Measurements from ENCODE around the gene PKP4. TPM values are rescaled to one million over a fixed set of nuclear protein-coding genes. Genes with fewer than 3 reads are reported as not detected.

Gene PKP4
- total RNA-seq, 1 experiment from 2014 or later = 147 TPM

DNA sequence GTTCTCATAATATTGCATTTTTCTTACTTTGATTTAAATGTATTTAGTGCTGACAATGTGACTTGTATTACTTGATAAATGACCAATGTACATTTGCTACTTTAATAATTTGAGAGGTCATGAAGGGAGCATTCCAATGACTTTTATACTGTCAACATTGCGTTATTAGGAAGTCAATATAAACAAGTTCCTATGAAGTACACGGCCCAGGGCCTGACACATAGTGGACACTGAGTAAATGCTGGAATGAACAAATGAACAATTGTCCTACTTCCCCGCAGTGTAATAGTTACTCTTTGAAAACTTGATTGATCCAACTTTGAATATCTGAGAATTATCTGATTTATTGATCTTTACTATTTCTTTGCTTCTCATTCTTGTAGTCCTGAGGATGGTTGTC is 47.3 kb downstream of the PKP4 start:
- H3K4me3 ChIP-seq (ENCODE audit: low read depth, low read length) = no peak overlapping the region
- Mint-ChIP-seq H3K4me1 (ENCODE audit: low read depth, unreplicated experiment) (peaks cover 31% of the 10 kb centered on the region), H3K4me3 (ENCODE audit: unreplicated experiment) (no peak overlapping the region), H3K36me3 (ENCODE audit: insufficient read depth, unreplicated experiment) (peaks cover 27% of the 10 kb centered on the region), H3K27me3 (ENCODE audit: insufficient read depth, unreplicated experiment) (no peaks in the 10 kb centered on the region), H3K27ac (ENCODE audit: unreplicated experiment) (no peak overlapping the region), H3K9me3 (ENCODE audit: unreplicated experiment) (no peaks in the 10 kb centered on the region)
- no peaks in the 10 kb centered on the region for H3K9me3 ChIP-seq
- peaks cover 44% of the 10 kb centered on the region for H3K4me1 ChIP-seq
- intact Hi-C loops (cut with micrococcal nuclease; ENCODE audit: unreplicated experiment) = no loop called here
- ChIA-PET POLR2A (no interaction called here), CTCF (no interaction called here)
- H3K36me3 ChIP-seq (ENCODE audit: control insufficient read depth, insufficient read depth, low read length) = no peaks in the 10 kb centered on the region
- TF ChIP-seq, protein P1, sequence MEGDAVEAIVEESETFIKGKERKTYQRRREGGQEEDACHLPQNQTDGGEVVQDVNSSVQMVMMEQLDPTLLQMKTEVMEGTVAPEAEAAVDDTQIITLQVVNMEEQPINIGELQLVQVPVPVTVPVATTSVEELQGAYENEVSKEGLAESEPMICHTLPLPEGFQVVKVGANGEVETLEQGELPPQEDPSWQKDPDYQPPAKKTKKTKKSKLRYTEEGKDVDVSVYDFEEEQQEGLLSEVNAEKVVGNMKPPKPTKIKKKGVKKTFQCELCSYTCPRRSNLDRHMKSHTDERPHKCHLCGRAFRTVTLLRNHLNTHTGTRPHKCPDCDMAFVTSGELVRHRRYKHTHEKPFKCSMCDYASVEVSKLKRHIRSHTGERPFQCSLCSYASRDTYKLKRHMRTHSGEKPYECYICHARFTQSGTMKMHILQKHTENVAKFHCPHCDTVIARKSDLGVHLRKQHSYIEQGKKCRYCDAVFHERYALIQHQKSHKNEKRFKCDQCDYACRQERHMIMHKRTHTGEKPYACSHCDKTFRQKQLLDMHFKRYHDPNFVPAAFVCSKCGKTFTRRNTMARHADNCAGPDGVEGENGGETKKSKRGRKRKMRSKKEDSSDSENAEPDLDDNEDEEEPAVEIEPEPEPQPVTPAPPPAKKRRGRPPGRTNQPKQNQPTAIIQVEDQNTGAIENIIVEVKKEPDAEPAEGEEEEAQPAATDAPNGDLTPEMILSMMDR (IDR thresholded peaks at IDR 0.05; ENCODE audit: insufficient read depth in 1 of 2, low read depth in 1 of 2, low read length in 1 of 2, severe bottlenecking in 1 of 2, unreplicated experiment in 1 of 2) = no peak
- H3K27me3 ChIP-seq (replicated peaks; ENCODE audit: control insufficient read depth, insufficient read depth, low read length) = no peaks in the 10 kb centered on the region
- no TSS peak for BruUV-seq (replicated peaks)
- no peak for DNase-seq

DNA sequence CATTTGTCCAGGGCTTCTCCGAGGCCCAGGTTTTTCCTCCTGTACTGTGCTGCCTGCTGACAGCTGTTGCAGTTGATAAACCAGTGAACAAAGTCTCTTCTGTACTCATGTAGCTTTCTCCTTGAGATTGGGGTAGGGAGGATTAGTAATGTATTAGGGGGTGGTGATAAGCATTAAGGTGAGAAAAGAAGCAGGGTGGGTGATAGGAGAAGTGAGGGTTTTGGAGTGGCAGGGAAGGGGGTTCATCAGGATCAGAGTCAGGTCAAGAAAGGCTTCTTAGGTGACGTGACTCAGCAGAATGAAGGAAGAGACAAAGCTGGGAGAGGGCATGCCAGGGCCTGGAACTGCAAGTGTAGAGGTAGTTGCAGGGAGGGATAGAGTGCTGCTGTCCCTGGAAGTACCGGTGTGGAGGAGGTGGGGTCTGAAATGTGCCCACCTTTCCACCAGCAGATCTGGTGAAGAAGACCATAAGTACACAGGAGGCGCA is 48.7 kb downstream of the PKP4 start:
- POLR2A ChIA-PET = no interaction called here
- H3K4me3 Mint-ChIP-seq (ENCODE audit: unreplicated experiment) = no peak overlapping the region

DNA sequence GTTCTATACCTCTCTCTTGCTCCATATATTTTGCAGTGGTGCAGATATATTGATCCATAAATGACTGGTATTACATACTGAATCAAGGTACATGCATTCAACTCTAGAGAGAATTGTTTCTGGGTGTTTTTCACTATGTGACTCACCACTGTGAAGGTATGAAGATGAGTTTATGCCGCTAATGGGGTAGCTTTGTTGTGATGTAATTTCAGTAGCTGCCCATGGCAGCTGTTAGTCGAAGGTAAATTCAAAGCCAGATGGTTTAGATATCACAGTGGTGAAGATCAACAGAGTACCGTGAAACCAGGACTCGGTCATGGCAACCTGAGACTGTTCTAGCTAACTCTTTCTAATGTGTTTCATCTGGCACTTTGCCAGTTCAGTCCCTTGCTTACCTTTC is 50.4 kb downstream of the PKP4 start:
- H3K36me3 Mint-ChIP-seq (ENCODE audit: insufficient read depth, unreplicated experiment) = peaks cover 21% of the 10 kb centered on the region
- H3K4me3 ChIP-seq (ENCODE audit: low read depth, low read length) = no peak overlapping the region
- H3K4me1 Mint-ChIP-seq (ENCODE audit: low read depth, unreplicated experiment) = peaks cover 30% of the 10 kb centered on the region
- DNase-seq = no peak
- H3K27me3 ChIP-seq (replicated peaks; ENCODE audit: control insufficient read depth, insufficient read depth, low read length) = no peaks in the 10 kb centered on the region
- H3K9me3 Mint-ChIP-seq (ENCODE audit: unreplicated experiment) = no peaks in the 10 kb centered on the region
- intact Hi-C loops (cut with micrococcal nuclease; ENCODE audit: unreplicated experiment) = no loop called here
- ChIA-PET CTCF (no interaction called here), POLR2A (no interaction called here)
- H3K4me3 Mint-ChIP-seq (ENCODE audit: unreplicated experiment) = no peak overlapping the region
- H3K36me3 ChIP-seq (ENCODE audit: control insufficient read depth, insufficient read depth, low read length) = no peaks in the 10 kb centered on the region
- TF ChIP-seq, protein P1 (IDR thresholded peaks at IDR 0.05; ENCODE audit: insufficient read depth in 1 of 2, low read depth in 1 of 2, low read length in 1 of 2, severe bottlenecking in 1 of 2, unreplicated experiment in 1 of 2) = no peak
- no peak overlapping the region for H3K27ac Mint-ChIP-seq (ENCODE audit: unreplicated experiment)
- no TSS peak for BruUV-seq (replicated peaks)
- H3K4me1 ChIP-seq = peaks cover 37% of the 10 kb centered on the region
- no peaks in the 10 kb centered on the region for H3K27me3 Mint-ChIP-seq (ENCODE audit: insufficient read depth, unreplicated experiment)
- H3K9me3 ChIP-seq = no peaks in the 10 kb centered on the region

More for the DNA sequence above, 48.7 kb downstream of the PKP4 start:
- CTCF ChIA-PET = interaction anchor here (1.3 kb wide), 1 partner anchor 32 kb away, joined by 4 read pairs; no protein-coding TSS in a partner anchor
- TF ChIP-seq, protein P1 (IDR thresholded peaks at IDR 0.05; ENCODE audit: insufficient read depth in 1 of 2, low read depth in 1 of 2, low read length in 1 of 2, severe bottlenecking in 1 of 2, unreplicated experiment in 1 of 2) = no peak
- DNase-seq = no peak
- Mint-ChIP-seq H3K4me1 (ENCODE audit: low read depth, unreplicated experiment) (peaks cover 37% of the 10 kb centered on the region), H3K27ac (ENCODE audit: unreplicated experiment) (peak overlapping the region; percentile 61), H3K36me3 (ENCODE audit: insufficient read depth, unreplicated experiment) (peaks cover 29% of the 10 kb centered on the region), H3K9me3 (ENCODE audit: unreplicated experiment) (no peaks in the 10 kb centered on the region), H3K27me3 (ENCODE audit: insufficient read depth, unreplicated experiment) (no peaks in the 10 kb centered on the region)
- peaks cover 44% of the 10 kb centered on the region for H3K4me1 ChIP-seq
- intact Hi-C loops (cut with micrococcal nuclease; ENCODE audit: unreplicated experiment) = no loop called here
- BruUV-seq (replicated peaks) = no TSS peak
- H3K36me3 ChIP-seq (ENCODE audit: control insufficient read depth, insufficient read depth, low read length) = no peaks in the 10 kb centered on the region
- H3K4me3 ChIP-seq (ENCODE audit: low read depth, low read length) = no peak overlapping the region
- H3K9me3 ChIP-seq = no peaks in the 10 kb centered on the region
- H3K27me3 ChIP-seq (replicated peaks; ENCODE audit: control insufficient read depth, insufficient read depth, low read length) = no peaks in the 10 kb centered on the region
